Fibroblast of lung (primary cell): ENCODE results near the gene SSH2.

Source experiments
- EZH2 ChIP-seq: IDR thresholded peaks from 2 replicates; pipeline ENCODE4 v1.5.1; 2012; ENCODE audit warnings: low read length, control low read depth, mild to moderate bottlenecking; ENCODE audit errors: missing control alignments
- TF ChIP-seq, protein P1 (sequence below), 2 donors: IDR thresholded peaks in 1 of 2; conservative IDR thresholded peaks in 1 of 2; 1 replicate in 1 of 2; 2 replicates in 1 of 2; pipeline ENCODE4 v1.5.1; 2011 to 2012; ENCODE audit warnings: low read length in 2 of 2, control low read depth in 1 of 2, inconsistent platforms in 1 of 2, low read depth in 1 of 2, mild to moderate bottlenecking in 1 of 2

DNA sequence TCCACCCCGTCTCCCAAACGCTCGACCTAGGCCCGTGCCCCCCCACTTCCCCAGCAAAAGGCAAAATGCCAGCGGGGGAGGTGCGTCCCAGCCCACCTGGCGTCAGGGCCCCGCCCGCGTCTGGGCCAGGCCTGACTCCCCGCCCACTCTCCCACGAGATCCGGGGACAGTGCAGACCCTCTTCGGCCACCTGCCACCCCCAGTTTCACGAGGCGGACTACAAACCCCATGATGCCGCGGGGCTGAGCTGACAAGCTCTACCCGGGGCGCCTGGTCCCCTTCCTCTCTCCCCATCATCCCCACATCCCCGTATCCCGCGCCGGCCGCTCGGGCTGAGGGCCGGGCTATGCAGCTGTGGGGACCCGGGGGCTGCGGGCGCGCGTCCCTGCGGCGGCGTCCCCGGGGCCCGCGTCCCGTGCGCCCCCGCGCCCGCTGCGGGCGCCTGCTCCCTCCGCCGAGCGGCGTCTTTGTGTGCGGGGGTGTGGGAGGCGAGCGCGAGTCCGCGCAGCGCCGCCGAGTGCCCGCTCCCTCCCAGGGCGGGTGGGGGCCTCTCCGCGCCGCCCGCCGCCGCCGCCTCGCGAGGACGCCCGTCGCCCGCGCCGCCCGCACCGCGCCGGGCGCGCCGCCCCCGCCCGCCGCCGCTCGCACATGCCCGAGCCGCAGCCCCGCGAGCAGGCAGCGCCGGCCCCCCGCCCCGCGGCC is 337.0 kb downstream of the SSH2 start, which contains the start of gene ANKRD13B:
- TF ChIP-seq, protein P1, sequence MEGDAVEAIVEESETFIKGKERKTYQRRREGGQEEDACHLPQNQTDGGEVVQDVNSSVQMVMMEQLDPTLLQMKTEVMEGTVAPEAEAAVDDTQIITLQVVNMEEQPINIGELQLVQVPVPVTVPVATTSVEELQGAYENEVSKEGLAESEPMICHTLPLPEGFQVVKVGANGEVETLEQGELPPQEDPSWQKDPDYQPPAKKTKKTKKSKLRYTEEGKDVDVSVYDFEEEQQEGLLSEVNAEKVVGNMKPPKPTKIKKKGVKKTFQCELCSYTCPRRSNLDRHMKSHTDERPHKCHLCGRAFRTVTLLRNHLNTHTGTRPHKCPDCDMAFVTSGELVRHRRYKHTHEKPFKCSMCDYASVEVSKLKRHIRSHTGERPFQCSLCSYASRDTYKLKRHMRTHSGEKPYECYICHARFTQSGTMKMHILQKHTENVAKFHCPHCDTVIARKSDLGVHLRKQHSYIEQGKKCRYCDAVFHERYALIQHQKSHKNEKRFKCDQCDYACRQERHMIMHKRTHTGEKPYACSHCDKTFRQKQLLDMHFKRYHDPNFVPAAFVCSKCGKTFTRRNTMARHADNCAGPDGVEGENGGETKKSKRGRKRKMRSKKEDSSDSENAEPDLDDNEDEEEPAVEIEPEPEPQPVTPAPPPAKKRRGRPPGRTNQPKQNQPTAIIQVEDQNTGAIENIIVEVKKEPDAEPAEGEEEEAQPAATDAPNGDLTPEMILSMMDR (conservative IDR thresholded peaks at IDR 0.05 in 1 of 2, IDR thresholded peaks at IDR 0.05 in 1 of 2; ENCODE audit: low read depth in 1 of 2, low read length in 2 of 2) = no peak
- no peak for TF ChIP-seq EZH2
